MM.1S (cell line): ENCODE measurements around the gene CHST11.

Source experiments
- CTCF ChIP-seq: fragments of 300-600 bp; sonication (generic); IDR thresholded peaks from 2 replicates; pipeline ENCODE4 v1.5.1; 2016; ENCODE audit warnings: antibody characterized with exemption, low read length, mixed read lengths
- EZH2 ChIP-seq: fragments of 300-600 bp; sonication (generic); optimal IDR thresholded peaks from 2 replicates; pipeline ENCODE3; 2017; ENCODE audit warnings: low read depth, mild to moderate bottlenecking, antibody characterized with exemption, low read length, mixed read lengths
- EZH2phosphoT487 ChIP-seq: fragments of 300-600 bp; sonication (generic); IDR thresholded peaks from 2 replicates; pipeline ENCODE4 v1.6.1; 2018; ENCODE audit warnings: antibody characterized with exemption, low read length

GRCh38 chr12:104532636-104533035 lies 75.9 kb downstream of the CHST11 start:
- TF ChIP-seq CTCF (no peak), EZH2 (no peak), EZH2phosphoT487 (no peak)
